Muscle of back (tissue), 11 donors: Measurements from ENCODE around the gene FNDC3B. TPM values are rescaled to one million over a fixed set of nuclear protein-coding genes. Genes with fewer than 3 reads are reported as not detected.
"Not testable (repeated sequence)": the region's sequence is repeated elsewhere in the genome, so short reads cannot be mapped to it uniquely, and the experiment has no call there.

Experiments used
- DNase-seq, 3 donors: peaks; one replicate each; pipeline versions ENCODE4 v3.0.0 to v3.0.0-alpha.2; 2013
- polyA plus RNA-seq, 10 donors: library from polyadenylated mRNA; unstranded; fragments of 120-200 nt; gene quantifications; one replicate each; pipeline ENCODE4 v1.2.1, GENCODE V29; 2013; ENCODE audit not compliant: insufficient read length in 10 of 10

FNDC3B gene
- polyA plus RNA-seq, 10 donors, result 53.2 to 77.3 (median 67.4) TPM

GRCh38 chr3:172089250-172089649 is 49.9 kb downstream of the FNDC3B start:
- no peak for DNase-seq

- no peak for DNase-seq
Measured at GRCh38 chr3:172090035-172090434, 50.7 kb downstream of the FNDC3B start.

GRCh38 chr3:172092658-172093057 is 53.3 kb downstream of the FNDC3B start:
- DNase-seq, result no peak

DNA sequence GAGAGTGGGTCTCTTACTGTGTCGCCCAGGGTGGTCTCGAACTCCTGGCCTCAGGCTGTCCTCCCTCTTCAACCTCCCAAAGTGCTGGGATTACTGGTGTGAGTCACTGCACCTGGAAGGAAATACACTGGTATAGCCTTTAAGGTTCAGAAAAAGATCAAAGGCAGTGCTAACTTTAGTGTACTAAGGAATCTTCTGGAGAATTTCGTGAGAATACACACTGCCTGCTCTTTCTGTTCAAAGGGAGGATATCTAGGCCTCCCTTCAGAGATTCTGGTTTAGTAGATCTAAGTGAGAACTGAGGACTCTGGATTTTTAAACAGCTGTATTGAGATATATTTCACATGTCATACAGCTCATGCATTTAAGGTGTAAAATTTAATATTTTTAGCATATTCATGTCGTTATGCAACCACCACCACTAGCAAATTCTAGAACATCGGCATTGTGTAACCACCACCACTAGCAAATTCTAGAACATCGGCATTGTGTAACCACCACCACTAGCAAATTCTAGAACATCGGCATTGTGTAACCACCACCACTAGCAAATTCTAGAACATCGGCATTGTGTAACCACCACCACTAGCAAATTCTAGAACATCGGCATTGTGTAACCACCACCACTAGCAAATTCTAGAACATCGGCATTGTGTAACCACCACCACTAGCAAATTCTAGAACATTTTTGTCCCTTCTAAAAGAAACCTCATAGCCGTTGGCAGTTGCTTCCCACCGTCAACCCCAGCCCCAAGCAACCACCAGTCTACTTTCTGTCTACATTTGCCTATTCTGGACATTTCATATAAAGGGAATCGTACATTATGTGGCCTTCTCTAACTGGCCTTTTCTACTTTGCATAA is 54.4 kb downstream of the FNDC3B start:
- not testable (repeated sequence) for DNase-seq

DNA sequence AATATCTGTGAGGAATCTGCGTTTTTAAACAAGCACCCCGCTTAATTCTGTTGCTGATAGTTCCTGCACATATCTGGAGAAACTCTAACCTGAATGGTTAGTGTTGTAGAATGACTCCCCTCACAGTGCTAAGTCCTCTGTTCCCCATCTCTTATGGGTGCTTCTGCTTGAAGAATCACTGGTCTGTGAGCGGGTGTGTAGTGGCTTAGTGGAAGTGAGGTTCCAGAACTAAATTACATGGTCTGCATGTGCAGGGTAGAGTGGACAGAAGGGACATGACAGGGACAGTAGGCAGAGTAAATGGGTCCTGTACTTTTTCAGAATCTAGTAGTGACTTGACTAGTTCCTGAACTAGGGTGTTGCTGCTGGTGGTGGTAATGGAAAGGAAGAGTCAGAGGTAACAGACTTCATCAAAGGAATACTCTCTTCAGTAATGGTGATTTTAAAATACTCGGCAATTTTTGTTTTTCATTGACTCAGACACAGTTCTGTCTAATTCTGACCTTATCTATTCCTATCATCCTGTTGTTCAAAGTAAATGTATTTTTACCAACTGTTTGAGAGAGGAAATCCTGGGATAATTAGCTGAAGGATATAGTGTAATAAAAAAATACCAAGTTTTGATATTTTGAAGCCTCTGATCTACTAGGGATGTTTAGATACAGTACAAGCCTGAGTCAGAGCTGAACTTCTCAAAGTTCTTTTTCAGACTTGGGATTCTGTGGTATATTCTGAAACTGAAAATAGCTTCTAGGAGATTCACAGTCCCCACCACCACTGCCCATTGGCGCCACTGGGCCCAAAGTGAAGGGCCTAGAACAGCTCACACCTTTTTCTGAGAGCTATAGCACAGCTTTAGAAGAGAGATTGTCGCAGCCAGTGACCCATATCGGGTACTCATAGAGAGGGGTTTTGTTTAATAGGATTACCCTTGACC is 55.5 kb downstream of the FNDC3B start:
- no peak for DNase-seq

- no peak for DNase-seq
Measured at GRCh38 chr3:172096881-172097420, 57.6 kb downstream of the FNDC3B start.

GRCh38 chr3:172097585-172097984 is 58.2 kb downstream of the FNDC3B start:
- DNase-seq, result no peak

- DNase-seq, result no peak
Measured at GRCh38 chr3:172098698-172099494, 59.5 kb downstream of the FNDC3B start.

GRCh38 chr3:172099495-172099808 is 60.1 kb downstream of the FNDC3B start:
- DNase-seq, result no peak

- DNase-seq, result no peak
Measured at GRCh38 chr3:172100482-172100881, 61.1 kb downstream of the FNDC3B start.

DNA sequence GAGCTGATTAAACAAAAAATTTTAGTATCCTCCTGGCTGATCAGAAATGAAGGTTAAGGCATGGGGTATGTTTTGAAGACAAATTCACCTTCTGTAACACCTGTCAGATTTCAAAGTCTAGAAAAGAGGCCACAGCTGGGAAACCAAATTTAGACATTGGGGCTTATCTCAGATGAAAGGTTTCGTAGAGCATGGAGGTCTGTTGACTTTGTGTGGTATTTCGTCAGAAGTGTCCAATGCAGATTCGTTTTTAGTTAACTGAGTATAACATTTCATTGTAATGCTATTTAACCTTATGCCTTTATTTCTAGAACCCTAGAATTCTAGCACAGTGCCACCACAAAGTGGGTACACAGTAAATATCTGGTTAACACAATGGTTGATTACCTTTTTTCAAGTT is 61.7 kb downstream of the FNDC3B start:
- DNase-seq, result no peak

- DNase-seq, result no peak
Measured at GRCh38 chr3:172102123-172102882, 62.9 kb downstream of the FNDC3B start.

GRCh38 chr3:172102883-172103310 is 63.5 kb downstream of the FNDC3B start:
- no peak for DNase-seq

DNA sequence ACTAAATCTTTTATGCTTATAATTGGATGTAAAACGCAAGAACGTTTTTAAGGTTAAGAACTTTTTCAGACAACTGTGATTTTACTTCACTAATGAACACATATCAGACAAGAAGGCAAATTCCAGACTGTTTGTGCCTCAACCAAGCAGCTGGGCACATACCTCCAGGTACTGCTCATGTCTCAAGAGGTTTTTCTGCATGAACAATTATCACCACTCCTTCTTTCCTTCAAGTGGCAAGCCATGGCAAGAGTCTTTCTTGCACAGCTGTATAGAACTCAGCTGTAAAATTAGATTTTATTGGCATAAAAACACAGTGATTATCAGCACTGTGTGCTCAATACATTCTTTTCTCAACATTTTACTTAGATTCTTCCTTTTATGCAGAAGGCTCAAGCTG is 64.3 kb downstream of the FNDC3B start:
- DNase-seq, result peak in 1 of 3 donors; percentile 49

GRCh38 chr3:172104471-172105072 is 65.2 kb downstream of the FNDC3B start:
- peak in 1 of 3 donors; percentile 39 for DNase-seq

DNA sequence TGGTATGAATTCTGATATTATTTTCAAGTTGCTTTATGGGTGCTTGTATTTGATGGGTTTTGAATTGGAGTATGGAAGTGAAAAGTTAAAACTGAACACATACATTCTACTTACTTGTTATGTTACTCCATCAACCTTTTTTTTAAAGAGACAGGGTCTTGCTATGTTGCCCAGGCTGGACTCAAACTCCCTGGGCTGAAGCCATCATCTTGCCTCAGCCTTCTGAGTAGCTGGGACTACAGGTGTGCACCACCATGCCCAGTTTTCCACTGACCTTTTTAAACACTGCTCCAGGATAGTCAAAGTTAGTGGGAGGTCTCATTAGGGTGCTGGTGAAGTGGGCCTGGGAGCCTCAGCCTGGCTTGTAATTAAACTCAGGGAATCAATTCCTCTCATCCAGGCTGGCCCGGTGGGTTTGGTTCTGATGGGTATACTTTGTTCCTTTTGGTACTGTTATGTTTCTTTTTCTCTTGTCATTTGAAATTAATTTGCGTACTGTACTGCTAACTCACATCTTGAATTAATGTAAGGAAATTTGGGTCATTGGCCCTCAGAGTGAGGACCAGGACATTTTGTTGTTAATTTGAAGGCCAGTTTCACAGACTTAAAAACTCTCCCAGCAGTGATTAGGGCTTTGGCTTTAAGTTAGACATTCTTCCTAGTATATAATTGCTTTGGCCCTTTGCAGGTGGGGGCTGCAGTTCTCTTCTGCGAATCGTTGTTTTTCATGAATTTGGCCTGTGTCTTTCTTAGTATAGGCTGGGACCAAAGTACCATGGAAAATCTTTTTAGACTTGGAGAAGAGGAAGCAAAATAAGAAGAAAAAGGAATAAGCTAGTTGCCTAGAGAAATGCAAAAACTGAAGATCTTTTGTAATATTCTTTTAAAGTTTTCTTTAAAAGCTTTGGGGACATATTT is 66.9 kb downstream of the FNDC3B start:
- no peak for DNase-seq

DNA sequence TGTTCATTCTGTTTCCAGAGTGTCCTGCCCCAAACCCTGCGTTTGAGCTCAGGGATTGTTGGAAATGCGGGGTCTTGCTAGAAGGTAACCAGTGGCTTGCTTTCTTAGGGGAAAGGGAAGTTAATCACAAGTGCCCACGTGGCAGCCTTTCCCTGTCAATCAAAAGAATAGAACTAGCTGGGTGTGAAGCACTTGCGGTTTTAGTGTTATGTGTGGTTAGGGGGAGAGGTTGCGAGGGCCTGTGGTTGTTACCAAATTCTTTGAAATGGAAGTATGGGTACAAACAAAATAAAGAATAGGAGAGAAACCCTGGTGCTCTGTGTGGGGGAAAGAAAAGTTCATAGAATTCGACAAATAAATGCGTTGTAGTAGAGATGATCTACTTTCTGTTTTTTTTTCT is 67.6 kb downstream of the FNDC3B start:
- DNase-seq, result no peak

GRCh38 chr3:172107403-172107802 is 68.0 kb downstream of the FNDC3B start:
- no peak for DNase-seq

GRCh38 chr3:172110127-172110779 is 70.9 kb downstream of the FNDC3B start:
- DNase-seq, result no peak
